GM18870 (cell line): ENCODE measurements around the gene DMBT1.

Source experiments
- ATAC-seq: cut with Tn5 transposase; IDR thresholded peaks from one replicate; pipeline ENCODE4 v1.9.1; 2021; ENCODE audit warnings: moderate library complexity; ENCODE audit not compliant: unreplicated experiment

DMBT1 gene

GRCh38 chr10:122560279-122560804 is at the start of gene DMBT1:
Gene DMBT1, plus strand, starts transcription at chr10:122560754. Its CDS starts 17 bp downstream, at chr10:122560771.
- ATAC-seq: no peak

GRCh38 chr10:122513053-122513452 is 47.5 kb upstream of the DMBT1 start:
- ATAC-seq: no peak

DNA sequence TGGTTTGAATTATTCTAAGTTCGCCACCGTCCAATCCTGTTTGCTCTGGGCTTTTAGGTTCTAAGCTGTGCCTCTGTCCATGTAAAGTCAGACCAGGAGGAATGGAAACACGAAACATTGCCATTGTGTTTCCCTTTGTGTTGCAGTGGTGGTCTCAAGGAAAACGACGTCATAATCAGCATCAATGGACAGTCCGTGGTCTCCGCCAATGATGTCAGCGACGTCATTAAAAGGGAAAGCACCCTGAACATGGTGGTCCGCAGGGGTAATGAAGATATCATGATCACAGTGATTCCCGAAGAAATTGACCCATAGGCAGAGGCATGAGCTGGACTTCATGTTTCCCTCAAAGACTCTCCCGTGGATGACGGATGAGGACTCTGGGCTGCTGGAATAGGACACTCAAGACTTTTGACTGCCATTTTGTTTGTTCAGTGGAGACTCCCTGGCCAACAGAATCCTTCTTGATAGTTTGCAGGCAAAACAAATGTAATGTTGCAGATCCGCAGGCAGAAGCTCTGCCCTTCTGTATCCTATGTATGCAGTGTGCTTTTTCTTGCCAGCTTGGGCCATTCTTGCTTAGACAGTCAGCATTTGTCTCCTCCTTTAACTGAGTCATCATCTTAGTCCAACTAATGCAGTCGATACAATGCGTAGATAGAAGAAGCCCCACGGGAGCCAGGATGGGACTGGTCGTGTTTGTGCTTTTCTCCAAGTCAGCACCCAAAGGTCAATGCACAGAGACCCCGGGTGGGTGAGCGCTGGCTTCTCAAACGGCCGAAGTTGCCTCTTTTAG is 46.3 kb upstream of the DMBT1 start:
- ATAC-seq: no peak

- no peak for ATAC-seq
These were observed 45.5 kb upstream of the DMBT1 start for GRCh38 chr10:122515022-122515424.

GRCh38 chr10:122515588-122516231 is 44.8 kb upstream of the DMBT1 start:
- no peak for ATAC-seq

- ATAC-seq: no peak
These were observed 43.8 kb upstream of the DMBT1 start for GRCh38 chr10:122516734-122517133.

DNA sequence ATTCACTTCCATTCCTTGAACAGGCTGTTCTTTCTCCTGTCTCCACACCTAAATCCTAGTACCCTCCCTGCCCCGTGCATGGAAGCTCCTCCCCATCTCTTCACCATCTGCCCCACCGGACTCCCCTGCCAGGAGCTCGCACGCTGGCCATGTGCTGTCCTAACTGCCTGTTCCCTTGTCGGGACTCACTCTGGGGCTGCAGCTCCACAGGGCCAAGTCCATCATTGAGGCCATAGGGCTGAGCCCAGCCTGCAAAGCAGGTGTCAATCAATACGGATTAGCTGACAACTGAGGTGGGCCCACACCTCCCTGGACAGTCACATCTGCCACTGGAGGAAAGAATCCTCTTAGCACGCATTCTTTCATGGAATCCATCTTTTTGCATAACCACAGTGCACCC is 41.4 kb upstream of the DMBT1 start:
- no peak for ATAC-seq

DNA sequence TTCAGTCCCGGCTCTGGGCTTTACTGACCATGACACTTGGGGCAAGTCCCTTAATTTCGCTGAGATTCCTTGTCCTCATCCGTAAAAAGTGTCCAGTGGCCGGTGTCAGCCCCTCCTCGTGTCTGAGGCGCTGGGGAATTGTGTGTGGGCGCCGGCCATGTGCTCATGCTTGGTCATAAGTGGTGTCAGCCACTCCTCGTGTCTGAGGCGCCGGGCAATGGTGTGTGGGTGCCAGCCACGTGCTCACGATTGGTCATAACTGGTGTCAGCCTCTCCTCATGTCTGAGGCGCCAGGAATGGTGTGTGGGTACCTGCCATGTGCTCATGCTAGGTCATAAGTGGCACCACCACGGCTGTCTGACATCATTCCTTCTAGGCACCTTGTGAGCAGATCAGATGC is 40.7 kb upstream of the DMBT1 start:
- ATAC-seq: no peak

DNA sequence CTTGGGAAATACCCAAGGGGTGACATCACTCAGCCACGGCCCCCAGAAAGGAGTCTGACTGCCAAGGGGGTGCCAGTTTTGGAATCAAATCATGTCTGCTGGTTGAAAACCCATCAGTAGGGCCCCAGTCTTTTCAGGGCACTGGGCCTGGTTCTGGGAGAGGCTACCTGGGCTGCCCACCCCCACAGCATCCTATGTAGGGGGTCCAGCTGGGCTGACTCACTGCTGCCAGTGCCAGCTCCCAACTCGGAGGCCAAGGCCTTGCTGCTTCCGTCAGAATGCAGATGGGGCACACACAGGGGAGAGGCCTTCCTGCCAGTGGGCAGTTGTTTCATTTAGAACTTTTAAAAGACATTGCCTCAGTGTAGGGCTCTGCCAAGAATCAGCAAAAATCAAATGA is 39.5 kb upstream of the DMBT1 start:
- no peak for ATAC-seq

GRCh38 chr10:122524811-122525210 is 35.7 kb upstream of the DMBT1 start:
- no peak for ATAC-seq

- no peak for ATAC-seq
These were observed 34.8 kb upstream of the DMBT1 start for GRCh38 chr10:122525788-122526187.

- ATAC-seq: no peak
These were observed 33.7 kb upstream of the DMBT1 start for GRCh38 chr10:122526892-122527291.

DNA sequence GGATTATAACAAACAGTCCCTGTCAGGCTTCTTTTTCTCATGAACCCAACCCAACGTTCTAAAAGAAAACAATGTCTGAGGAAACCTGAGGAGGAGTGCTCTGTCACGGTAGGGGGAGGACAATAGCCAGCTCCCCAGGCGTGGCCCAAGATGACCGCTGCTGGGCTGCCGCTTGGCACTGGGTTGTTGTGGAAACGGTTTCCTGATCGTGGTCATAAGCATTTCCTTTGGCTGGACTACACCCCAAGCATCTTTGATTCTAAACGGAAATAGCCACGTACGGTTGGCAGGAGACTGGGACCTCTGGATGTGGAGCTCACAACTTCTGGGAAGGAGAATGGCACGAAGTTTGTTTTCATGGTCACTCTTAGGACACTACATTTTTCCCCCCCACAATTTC is 30.4 kb upstream of the DMBT1 start:
- ATAC-seq: no peak

DNA sequence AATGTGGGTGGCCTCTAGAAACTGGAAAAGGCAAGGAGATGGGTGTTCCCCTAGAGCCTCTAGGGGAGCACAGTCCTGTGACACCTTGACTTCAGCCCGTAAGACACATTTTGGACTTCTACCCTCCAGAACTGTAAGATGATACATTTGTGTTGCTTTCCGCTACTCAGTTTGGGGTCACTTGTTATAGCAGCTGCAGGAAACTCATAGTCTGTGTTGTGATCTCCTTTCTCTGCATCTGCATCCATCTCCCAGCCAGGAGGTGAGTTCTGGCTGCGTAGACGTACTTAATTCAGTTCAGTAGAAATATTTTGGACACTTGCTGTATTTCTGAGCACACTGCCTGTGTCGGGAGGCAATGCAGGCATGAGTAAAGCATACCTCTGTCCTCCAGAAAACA is 29.3 kb upstream of the DMBT1 start:
- ATAC-seq: no peak

DNA sequence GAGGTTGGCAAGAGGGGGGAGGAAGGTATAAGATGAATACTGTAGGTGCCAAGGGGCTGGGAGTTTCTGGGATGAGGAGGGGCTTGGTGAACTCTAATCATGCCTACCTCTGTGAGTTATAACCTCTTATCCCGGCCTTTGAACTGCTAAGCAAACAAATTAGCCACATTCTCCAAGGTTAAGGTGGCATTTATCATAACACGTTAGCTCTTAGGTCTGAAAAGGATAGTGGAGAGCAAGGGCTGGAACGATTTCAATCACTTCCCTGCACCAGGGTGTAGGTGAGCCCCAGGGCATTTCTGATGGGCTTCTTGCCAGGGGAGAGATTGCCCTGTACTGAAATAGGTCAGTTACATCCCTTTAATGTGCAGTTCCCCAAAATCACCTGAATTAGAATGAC is 28.6 kb upstream of the DMBT1 start:
- ATAC-seq: no peak

DNA sequence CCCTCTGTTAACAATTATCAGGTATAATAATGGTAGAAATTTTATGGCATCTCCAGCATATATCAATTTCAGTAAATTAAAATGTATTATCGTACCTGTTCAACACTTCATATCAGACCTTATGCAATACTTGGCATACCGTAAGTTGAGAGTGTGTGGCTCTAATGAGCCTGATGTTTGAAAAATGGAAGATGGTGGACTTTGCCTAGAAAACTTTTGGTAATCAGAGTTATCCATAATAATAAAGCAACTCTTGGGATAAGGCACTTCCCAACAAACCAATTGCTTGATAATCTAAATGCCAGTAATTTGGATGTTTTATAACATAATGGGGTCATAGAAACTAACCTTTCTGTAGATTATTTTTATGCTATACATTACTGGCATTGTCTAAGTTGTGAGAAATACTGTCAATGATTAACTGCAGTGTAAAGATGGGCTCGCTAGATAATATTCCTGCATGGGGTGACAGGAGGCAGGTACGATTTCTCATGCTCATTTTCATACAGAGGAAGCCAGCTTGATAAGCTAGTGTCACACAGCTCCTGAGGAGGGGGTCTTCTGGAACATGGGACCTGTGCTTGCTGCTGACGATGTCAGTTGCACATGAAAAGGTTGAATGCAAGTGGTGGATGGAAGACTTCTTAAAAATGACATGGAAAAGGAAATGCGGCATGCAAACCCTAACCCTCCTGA is 27.8 kb upstream of the DMBT1 start:
- no peak for ATAC-seq

DNA sequence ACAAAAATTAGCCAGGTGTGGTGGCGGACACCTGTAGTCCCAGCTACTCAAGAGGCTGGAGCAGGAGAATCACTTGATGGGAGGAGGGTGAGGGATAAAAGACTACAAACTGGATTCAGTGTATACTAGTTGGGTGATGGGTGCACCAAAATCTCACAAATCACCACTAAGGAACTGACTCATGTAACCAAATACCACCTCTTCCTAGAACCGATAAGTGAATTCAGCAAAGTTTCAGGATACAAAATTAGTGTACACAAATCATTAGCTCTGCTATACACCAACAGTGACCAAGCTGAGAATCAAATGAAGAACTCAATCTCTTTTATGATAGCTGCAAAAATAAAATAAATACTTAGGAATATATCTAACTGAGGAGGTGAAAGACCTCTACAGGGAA is 23.0 kb upstream of the DMBT1 start:
- no peak for ATAC-seq

DNA sequence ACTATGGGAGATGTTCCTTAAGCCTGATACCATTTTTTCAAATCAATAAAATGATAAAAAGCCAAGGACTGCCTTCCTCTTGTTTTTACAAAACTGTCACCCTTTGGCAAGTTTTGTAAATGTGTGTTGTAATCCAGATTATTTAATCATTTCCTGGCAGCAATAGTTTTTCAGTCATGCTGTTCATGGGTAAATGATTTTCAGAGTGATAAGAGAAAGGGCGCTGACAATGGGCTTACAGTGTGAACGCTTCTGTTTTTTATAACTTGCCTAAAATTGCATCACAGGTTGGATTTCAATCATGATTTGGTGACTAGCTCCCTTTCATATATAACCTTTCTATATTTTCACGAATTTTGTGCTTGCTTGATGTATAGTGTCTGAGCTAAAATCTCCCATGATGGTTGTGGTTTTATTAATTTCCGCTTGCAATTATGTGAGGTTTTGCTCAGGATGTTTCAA is 19.0 kb upstream of the DMBT1 start:
- no peak for ATAC-seq

GRCh38 chr10:122543676-122544445 is 16.7 kb upstream of the DMBT1 start:
- ATAC-seq: no peak

GRCh38 chr10:122544493-122544892 is 16.1 kb upstream of the DMBT1 start:
- no peak for ATAC-seq

DNA sequence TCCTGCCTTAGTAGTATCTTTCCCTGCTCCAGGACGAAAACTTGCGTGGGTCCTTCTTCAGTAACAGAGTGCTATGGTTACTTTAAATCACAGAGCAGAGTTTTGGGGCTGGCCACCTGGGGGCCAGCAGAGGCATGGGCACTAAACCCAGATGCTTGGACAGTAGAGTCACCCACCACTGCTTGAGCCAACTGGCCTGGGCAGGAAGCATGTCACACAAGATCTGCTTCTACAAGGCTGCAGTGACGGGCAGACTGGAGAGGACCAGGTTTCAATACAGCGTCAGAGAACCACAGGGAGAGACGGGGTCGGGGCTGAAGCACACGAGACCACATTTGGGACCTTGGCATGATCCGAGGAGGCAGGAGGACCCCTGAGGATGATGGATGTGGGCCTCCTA is 14.3 kb upstream of the DMBT1 start:
- no peak for ATAC-seq
